GF-D8 (cell line): Measurements from ENCODE around the gene GUCD1.

Experiments
- DNase-seq: peaks from one replicate; lab custom pipeline; 2025; lab: John Stamatoyannopoulos, UW

Gene GUCD1

GRCh38 chr22:24503137-24503842, 51.6 kb downstream of the GUCD1 start:
- DNase-seq, result peak; percentile 80

DNA sequence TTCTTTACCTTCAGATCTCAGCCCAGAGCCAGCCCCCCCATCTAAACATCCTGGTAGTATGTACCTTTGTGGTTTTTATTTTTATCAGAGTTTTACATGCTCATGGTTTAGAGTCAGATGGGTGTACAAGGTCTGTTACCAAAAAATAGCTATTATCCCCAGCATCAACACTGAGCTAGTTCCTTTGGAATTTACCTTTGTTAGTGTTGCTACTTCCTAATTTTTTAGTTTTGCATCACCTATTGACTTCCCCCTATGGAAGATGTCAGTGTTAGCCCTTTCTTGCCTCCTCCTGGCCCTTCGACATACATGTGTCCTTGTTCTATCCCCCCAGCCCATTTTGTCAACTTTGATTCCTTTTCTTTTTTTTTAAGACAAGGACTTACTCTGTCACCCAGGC, 52.4 kb downstream of the GUCD1 start:
- DNase-seq, result no peak

DNA sequence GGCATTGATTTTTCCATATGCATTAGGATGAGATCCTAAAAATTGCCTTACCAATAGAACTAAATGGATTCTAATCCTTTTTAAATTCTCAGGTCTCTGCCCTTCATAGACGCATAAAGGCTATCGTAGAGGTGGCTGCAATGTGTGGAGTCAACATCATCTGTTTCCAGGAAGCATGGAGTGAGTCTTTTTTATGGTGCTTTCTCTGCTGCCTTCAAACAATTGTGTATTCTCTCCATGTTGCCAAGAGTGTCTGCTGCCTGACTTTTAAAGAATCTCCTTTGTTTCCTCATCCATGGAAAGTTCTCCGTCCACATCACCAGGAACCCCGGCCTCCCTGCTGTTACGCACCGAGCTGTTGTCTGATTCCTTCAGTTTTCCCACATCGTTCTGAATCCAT, 52.9 kb downstream of the GUCD1 start:
- DNase-seq, result no peak

- DNase-seq, result no peak
These were observed 53.5 kb downstream of the GUCD1 start for GRCh38 chr22:24501301-24502005.

DNA sequence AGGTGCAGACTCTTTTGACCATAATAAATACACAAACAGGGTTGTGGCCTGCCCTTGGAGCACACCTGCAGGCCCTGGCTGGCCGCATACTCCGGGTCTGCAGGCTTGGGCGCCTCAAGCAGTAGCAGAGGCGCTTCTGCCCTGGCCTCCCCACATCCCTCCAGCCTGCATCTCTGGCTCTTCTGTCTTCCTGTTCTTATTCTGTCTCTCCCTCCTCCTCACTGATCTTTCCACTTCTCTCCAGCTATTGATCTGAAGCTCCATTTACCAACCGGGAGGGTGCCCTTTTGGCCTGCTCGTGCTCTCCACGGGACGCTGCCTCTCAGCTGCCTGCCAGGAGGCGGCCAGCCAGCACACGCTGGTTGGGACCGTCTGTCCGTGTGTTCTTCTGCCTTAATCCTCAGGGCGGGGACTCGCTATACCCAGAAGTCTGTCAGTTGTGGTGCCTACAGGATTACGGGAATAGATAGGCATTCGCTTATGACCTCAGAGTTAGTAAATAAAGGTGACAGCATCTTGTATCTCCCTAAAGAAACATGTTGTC, 54.6 kb downstream of the GUCD1 start:
- DNase-seq, result no peak

GRCh38 chr22:24499706-24500276, 55.1 kb downstream of the GUCD1 start:
- no peak for DNase-seq

- no peak for DNase-seq
These were observed 56.1 kb downstream of the GUCD1 start for GRCh38 chr22:24498824-24499223.

DNA sequence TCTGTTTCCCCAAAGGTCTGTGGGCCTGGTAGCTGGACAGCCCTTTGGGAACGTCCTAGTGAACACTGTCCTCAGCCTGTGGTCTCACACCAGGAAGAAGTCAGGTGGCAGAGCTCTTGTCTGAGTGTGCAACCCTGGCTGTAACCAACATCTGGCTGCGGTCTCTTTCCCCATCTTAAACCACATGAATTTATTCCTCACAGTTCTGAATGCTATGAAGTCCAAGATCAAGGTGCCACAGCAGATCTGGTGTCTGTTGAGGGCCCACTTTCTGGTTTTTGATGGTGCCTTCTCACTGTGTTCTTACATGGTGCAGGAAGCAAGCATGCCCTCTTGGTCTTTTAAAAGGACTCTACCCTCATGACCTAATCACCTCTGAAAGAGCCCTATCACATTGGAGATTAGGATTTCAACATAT, 57.1 kb downstream of the GUCD1 start:
- peak; percentile 81 for DNase-seq

DNA sequence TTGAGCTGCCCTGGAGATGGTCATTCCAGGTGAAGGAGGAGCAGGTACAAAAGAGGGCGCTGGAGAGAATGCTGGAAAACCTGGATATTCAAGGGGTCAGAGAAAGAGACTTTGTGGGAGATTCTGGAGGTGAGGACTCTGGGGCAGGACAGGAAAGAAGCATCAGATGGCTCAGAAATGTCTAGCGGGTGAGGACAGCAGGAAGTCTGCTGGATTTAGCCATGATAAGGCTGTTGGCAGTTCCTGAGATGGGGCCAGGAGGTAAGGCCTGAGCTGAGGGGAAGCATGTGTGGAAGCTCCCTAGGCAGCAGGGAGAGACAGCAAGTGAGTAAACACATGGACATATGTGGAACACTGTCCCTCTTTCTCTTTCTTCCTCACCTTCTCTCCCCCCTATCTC, 58.3 kb downstream of the GUCD1 start:
- no peak for DNase-seq

GRCh38 chr22:24496234-24496633, 58.7 kb downstream of the GUCD1 start:
- no peak for DNase-seq

- DNase-seq, result no peak
These were observed 59.6 kb downstream of the GUCD1 start for GRCh38 chr22:24495365-24495675.

DNA sequence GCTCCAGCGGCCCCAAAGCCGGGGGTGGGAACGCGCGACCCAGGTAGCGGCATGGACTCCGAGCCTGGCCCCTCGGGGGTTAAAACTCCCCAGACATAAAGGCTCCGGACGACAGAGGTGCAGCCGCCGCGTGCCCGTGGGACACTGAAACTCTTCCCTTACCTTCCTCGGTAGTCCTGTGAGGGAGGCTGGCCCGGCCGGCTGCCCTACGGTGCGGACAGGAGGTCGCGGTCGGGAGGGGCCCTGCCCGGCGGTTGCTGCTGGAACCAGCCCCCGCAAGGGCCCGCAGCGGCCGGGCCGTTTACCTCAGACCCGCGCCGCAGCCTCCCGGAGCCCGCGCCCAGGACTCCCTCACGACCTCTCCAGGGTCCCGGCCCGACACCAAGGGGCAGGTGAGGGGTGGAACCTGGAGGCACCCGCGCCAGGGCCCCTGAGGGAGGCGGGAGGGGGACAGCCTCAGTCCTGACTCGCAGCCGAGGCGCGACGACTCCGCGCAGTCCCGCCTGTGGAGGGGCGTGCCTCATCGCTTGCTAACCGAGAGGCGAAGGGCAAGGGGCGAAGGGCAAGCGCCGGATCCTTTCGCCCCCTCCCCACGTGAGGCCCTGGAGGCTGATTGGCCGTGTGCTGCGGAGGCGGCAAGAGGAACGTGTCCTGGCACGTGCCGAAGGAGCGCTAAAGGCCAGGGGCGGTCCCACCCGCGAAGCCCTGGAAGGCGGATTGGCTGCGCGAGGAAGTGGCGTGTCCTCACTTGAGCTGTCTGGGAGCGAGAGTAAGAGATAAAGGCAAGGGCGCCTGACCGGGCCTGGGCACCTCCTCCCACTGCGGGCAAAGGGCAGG, 60.2 kb downstream of the GUCD1 start, which contains the start of gene UPB1:
Gene UPB1, plus strand, starts transcription at position 805 of the 837 bp plus-strand sequence. CDS start 72 bp downstream, outside the sequence.
- DNase-seq, result no peak

- DNase-seq, result no peak
These were observed 60.8 kb downstream of the GUCD1 start for GRCh38 chr22:24494167-24494527.

- no peak for DNase-seq
These were observed 62.5 kb downstream of the GUCD1 start for GRCh38 chr22:24492391-24492790.
